Hepatocyte (in vitro differentiated cells): Measurements from ENCODE around the gene MEGF11. TPM values are rescaled to one million over a fixed set of nuclear protein-coding genes. Genes with fewer than 3 reads are reported as not detected.

Experiments used
- DNase-seq: peaks from one replicate; pipeline ENCODE4 v3.0.0-alpha.2; 2016; ENCODE audit warnings: low spot score
- H2AFZ ChIP-seq: fragments of 200-600 bp; sonication (generic); 2 replicates; pipeline ENCODE4 v1.6.0; 2016; ENCODE audit warnings: antibody characterized with exemption, mild to moderate bottlenecking
- H3K27ac ChIP-seq: fragments of 200-600 bp; sonication (generic); 2 replicates; pipeline ENCODE4 v1.5.1; 2016; ENCODE audit warnings: mild to moderate bottlenecking
- H3K27me3 ChIP-seq: fragments of 200-600 bp; sonication (generic); 2 replicates; pipeline ENCODE4 v1.6.1; 2016
- H3K36me3 ChIP-seq: fragments of 200-600 bp; sonication (generic); replicated peaks from 2 replicates; pipeline ENCODE4 v1.5.1; 2016; ENCODE audit warnings: low read depth; ENCODE audit not compliant: insufficient read depth
- H3K4me1 ChIP-seq: fragments of 200-600 bp; sonication (generic); 2 replicates; pipeline ENCODE4 v1.5.1; 2016; ENCODE audit warnings: mild to moderate bottlenecking, moderate library complexity; ENCODE audit not compliant: insufficient read depth
- H3K4me2 ChIP-seq: fragments of 200-600 bp; sonication (generic); 2 replicates; pipeline ENCODE4 v1.6.0; 2016
- H3K4me3 ChIP-seq: fragments of 200-600 bp; sonication (generic); 2 replicates; pipeline ENCODE4 v1.5.1; 2016; ENCODE audit warnings: mild to moderate bottlenecking
- H3K79me2 ChIP-seq: fragments of 200-600 bp; sonication (generic); 2 replicates; pipeline ENCODE4 v1.6.0; 2017; ENCODE audit warnings: mild to moderate bottlenecking
- H3K9me2 ChIP-seq: fragments of 200-600 bp; sonication (generic); replicated peaks from 2 replicates; pipeline ENCODE4 v1.6.0; 2017; ENCODE audit warnings: mild to moderate bottlenecking; ENCODE audit not compliant: insufficient read depth
- H3K9me3 ChIP-seq: fragments of 200-600 bp; sonication (generic); 2 replicates; pipeline ENCODE4 v1.5.1; 2016; ENCODE audit warnings: low read depth, mild to moderate bottlenecking
- H4K20me1 ChIP-seq: fragments of 200-600 bp; sonication (generic); 2 replicates; pipeline ENCODE4 v1.6.0; 2016; ENCODE audit warnings: mild to moderate bottlenecking; ENCODE audit not compliant: insufficient read depth, poor library complexity, severe bottlenecking
- CTCF ChIP-seq: fragments of 200-600 bp; sonication (generic); IDR thresholded peaks from 2 replicates; pipeline ENCODE4 v1.5.1; 2016; ENCODE audit warnings: antibody characterized with exemption, mild to moderate bottlenecking; ENCODE audit not compliant: poor library complexity
- EZH2 ChIP-seq: fragments of 200-600 bp; sonication (generic); IDR thresholded peaks from 2 replicates; pipeline ENCODE4 v1.6.1; 2016; ENCODE audit warnings: antibody characterized with exemption, mild to moderate bottlenecking, borderline replicate concordance
- EZH2phosphoT487 ChIP-seq: fragments of 200-600 bp; sonication (generic); IDR thresholded peaks from one replicate; pipeline ENCODE4 v1.6.1; 2018; ENCODE audit warnings: antibody characterized with exemption, mild to moderate bottlenecking, low read depth, moderate library complexity; ENCODE audit not compliant: unreplicated experiment, severe bottlenecking
- WGBS: methylation state at CpG from one replicate; pipeline ENCODE4 v1.1.6; 2016; ENCODE audit warnings: low lambda C conversion rate; ENCODE audit errors: missing lambda C conversion rate; 5-methylcytosine and 5-hydroxymethylcytosine counted together
- polyA plus RNA-seq: library from polyadenylated mRNA; unstranded; fragments of >200 nt; fragmentation: Nextera tagmentation; extraction: Ambion mirVana; gene quantifications from 2 replicates; pipeline ENCODE4 v1.2.1, GENCODE V29; 2016
- total RNA-seq: library from RNA; depleted of rRNA; stranded (reverse); fragments of >200 nt; gene quantifications from 2 replicates; pipeline ENCODE4 v1.2.3, GENCODE V29; 2014

Gene MEGF11
- total and polyA plus RNA-seq, 2 experiments from 2014 or later: 0.07 to 0.25 TPM

GRCh38 chr15:66092053-66093016 is 161.2 kb downstream of the MEGF11 start:
- H3K4me2 ChIP-seq: no peak overlapping the region

GRCh38 chr15:66089509-66089908 is 164.0 kb downstream of the MEGF11 start:
- H3K4me3 ChIP-seq: no peak overlapping the region
- H2AFZ ChIP-seq: no peak overlapping the region
- no peaks in the 10 kb centered on the region for H3K9me2 ChIP-seq
- no peaks in the 10 kb centered on the region for H3K36me3 ChIP-seq
- H3K27me3 ChIP-seq: no peaks in the 10 kb centered on the region
- no peak overlapping the region for H3K4me2 ChIP-seq
- peaks cover 3% of the 10 kb centered on the region for H3K4me1 ChIP-seq
- TF ChIP-seq CTCF: no peak
- no peak for TF ChIP-seq EZH2
- no peak for TF ChIP-seq EZH2phosphoT487
- DNase-seq: no peak
- no peaks in the 10 kb centered on the region for H3K9me3 ChIP-seq
- H3K27ac ChIP-seq: no peak overlapping the region
- 81% methylated on average over 5 of the region's 5 CpGs for whole genome bisulfite sequencing
- H3K79me2 ChIP-seq: no peaks in the 10 kb centered on the region
- H4K20me1 ChIP-seq: no peaks in the 10 kb centered on the region

More at GRCh38 chr15:66092053-66093016, 161.2 kb downstream of the MEGF11 start:
- Histone ChIP-seq H3K9me2 (no peaks in the 10 kb centered on the region), H3K9me3 (no peaks in the 10 kb centered on the region), H2AFZ (no peak overlapping the region), H3K79me2 (no peaks in the 10 kb centered on the region), H4K20me1 (no peaks in the 10 kb centered on the region), H3K4me3 (no peak overlapping the region), H3K36me3 (no peaks in the 10 kb centered on the region), H3K27ac (no peak overlapping the region), H3K4me1 (peaks cover 3% of the 10 kb centered on the region), H3K27me3 (no peaks in the 10 kb centered on the region)
- TF ChIP-seq EZH2phosphoT487: no peak
- WGBS: 78% methylated on average over 7 of the region's 7 CpGs
- DNase-seq: no peak

GRCh38 chr15:66089049-66089448 is 164.5 kb downstream of the MEGF11 start:
- no peaks in the 10 kb centered on the region for H3K9me3 ChIP-seq

More at GRCh38 chr15:66089049-66089448, 164.5 kb downstream of the MEGF11 start:
- DNase-seq: no peak
- no peak overlapping the region for H2AFZ ChIP-seq
- peaks cover 3% of the 10 kb centered on the region for H3K4me1 ChIP-seq
- TF ChIP-seq EZH2phosphoT487 (no peak), CTCF (no peak), EZH2 (no peak)
- H3K36me3 ChIP-seq: no peaks in the 10 kb centered on the region
- no peaks in the 10 kb centered on the region for H3K9me2 ChIP-seq
- WGBS: 69% methylated on average over 7 of the region's 7 CpGs
- no peak overlapping the region for H3K4me2 ChIP-seq
- no peaks in the 10 kb centered on the region for H4K20me1 ChIP-seq
- no peaks in the 10 kb centered on the region for H3K27me3 ChIP-seq
- H3K4me3 ChIP-seq: no peak overlapping the region
- no peaks in the 10 kb centered on the region for H3K79me2 ChIP-seq
- H3K27ac ChIP-seq: no peak overlapping the region
